K562 (cell line): ENCODE data around the gene LONRF3. TPM values are rescaled to one million over a fixed set of nuclear protein-coding genes. Genes with fewer than 3 reads are reported as not detected.

Experiments
- ATAC-seq: fragments of 200-7000 bp; cut with Tn5 transposase; 3 replicates; pipeline ENCODE4 v1.9.1; 2020; ENCODE audit warnings: moderate library complexity
- BruUV-seq: library from RNA; stranded (reverse); fragments of 400-500 nt; replicated peaks from 2 replicates; lab custom pipeline; 2021; lab: Mats Ljungman, UMichigan
- CTCF ChIA-PET: fragments of 300-600 bp; formaldehyde crosslinking; extraction: SDS; loops from one replicate; lab custom pipeline; 2021; ENCODE audit warnings: low intra/inter-chr PET ratio; lab: Yijun Ruan, JAX
- POLR2A ChIA-PET: fragments of 300-600, 350-650 bp; sonication (Branson Sonifier 250); formaldehyde crosslinking; extraction: SDS; loops from one replicate; lab custom pipeline; 2021; ENCODE audit warnings: antibody characterized with exemption, inconsistent platforms; lab: Yijun Ruan, JAX
- DNase-seq, 4 experiments: peaks; one replicate each; pipeline versions ENCODE4 v3.0.0 to v3.0.0-alpha.2; 2011 to 2018; ENCODE audit warnings: low spot score in 3 of 4, mixed read lengths in 3 of 4; ENCODE audit errors: extremely low read depth in 1 of 4
- FAIRE-seq: peaks from 2 replicates; lab custom pipeline; 2011; peaks lifted over from hg19 to GRCh38; lab: Jason Lieb, UNC
- H2AFZ ChIP-seq: 2 replicates; pipeline ENCODE4 v1.6.0; 2011; ENCODE audit warnings: low read depth, low read length, control low read depth, inconsistent platforms
- H3K27ac ChIP-seq: fragments of 200-600 bp; 3 replicates; pipeline ENCODE4 v1.8.0; 2011; ENCODE audit warnings: low read depth, mild to moderate bottlenecking, control low read depth, inconsistent platforms, low read length, moderate library complexity, mixed read lengths; ENCODE audit errors: extremely low read depth
- H3K27me3 ChIP-seq, 2 experiments: fragments of 300-600 bp in 1 of 2; 2 replicates in 1 of 2; 3 replicates in 1 of 2; pipeline versions ENCODE4 v1.6.0 to v1.8.0; 2011; ENCODE audit warnings: inconsistent platforms in 2 of 2, low read length in 2 of 2, mild to moderate bottlenecking in 1 of 2, mixed read lengths in 1 of 2, moderate library complexity in 1 of 2; ENCODE audit not compliant: control insufficient read depth in 2 of 2, insufficient read depth in 2 of 2
- H3K36me3 ChIP-seq: fragments of 300-600 bp; 3 replicates; pipeline ENCODE4 v1.8.0; 2011; ENCODE audit warnings: mild to moderate bottlenecking, low read length, inconsistent platforms; ENCODE audit not compliant: control insufficient read depth, insufficient read depth
- H3K4me1 ChIP-seq, 2 experiments: fragments of 200-600 bp in 1 of 2; replicated peaks in 1 of 2; 2 replicates in 1 of 2; 3 replicates in 1 of 2; pipeline versions ENCODE4 v1.5.1 to v1.8.0; 2011; ENCODE audit warnings: inconsistent platforms in 2 of 2, low read length in 2 of 2, mild to moderate bottlenecking in 1 of 2, mixed read lengths in 1 of 2, moderate library complexity in 1 of 2; ENCODE audit not compliant: control insufficient read depth in 2 of 2, insufficient read depth in 2 of 2
- H3K4me2 ChIP-seq: 2 replicates; pipeline ENCODE4 v1.6.1; 2011; ENCODE audit warnings: low read length, control low read depth, inconsistent platforms, mixed read lengths; ENCODE audit not compliant: insufficient read depth
- H3K4me3 ChIP-seq: fragments of 200-600 bp; sonication (generic), shearing (Covaris generic); 2 replicates; pipeline ENCODE4 v1.5.1; 2016; ENCODE audit warnings: control low read depth, inconsistent platforms
- H3K79me2 ChIP-seq: fragments of 200-600 bp; 3 replicates; pipeline ENCODE4 v1.8.0; 2011; ENCODE audit warnings: low read length, inconsistent platforms; ENCODE audit not compliant: control insufficient read depth, insufficient read depth
- H3K9ac ChIP-seq, 2 experiments: 2 replicates each; pipeline versions ENCODE4 v1.6.0 to v1.6.1; 2011; ENCODE audit warnings: low read depth in 2 of 2, low read length in 2 of 2, control low read depth in 1 of 2, inconsistent platforms in 1 of 2, mild to moderate bottlenecking in 1 of 2, mixed read lengths in 1 of 2; ENCODE audit not compliant: insufficient read depth in 1 of 2
- H3K9me1 ChIP-seq: one replicate; pipeline ENCODE4 v1.6.0; 2011; ENCODE audit warnings: inconsistent platforms, mild to moderate bottlenecking, low read length, moderate library complexity; ENCODE audit not compliant: control insufficient read depth, insufficient read depth
- H3K9me3 ChIP-seq: replicated peaks from 2 replicates; pipeline ENCODE4 v1.5.1; 2011; ENCODE audit warnings: low read depth, low read length, inconsistent platforms; ENCODE audit not compliant: control insufficient read depth, insufficient read depth
- H4K20me1 ChIP-seq: replicated peaks from 2 replicates; pipeline ENCODE4 v1.6.1; 2011; ENCODE audit warnings: low read length, inconsistent platforms, mixed read lengths; ENCODE audit not compliant: control insufficient read depth, insufficient read depth
- ARHGAP35 ChIP-seq: fragments of 450-650 bp; IDR thresholded peaks from 2 replicates; pipeline ENCODE4 v1.6.1; 2018; ENCODE audit not compliant: partially characterized antibody
- ARID1B ChIP-seq: fragments of 450-650 bp; IDR thresholded peaks from 2 replicates; pipeline ENCODE4 v1.6.1; 2016; ENCODE audit warnings: antibody characterized with exemption, mild to moderate bottlenecking, inconsistent platforms
- CCAR2 ChIP-seq: fragments of 200-400 bp; formaldehyde crosslinking; IDR thresholded peaks from 2 replicates; pipeline ENCODE4 v1.6.1; 2017; ENCODE audit warnings: mild to moderate bottlenecking, low read depth, low read length
- HDAC3 ChIP-seq: fragments of 450-650 bp; IDR thresholded peaks from 2 replicates; pipeline ENCODE4 v1.6.1; 2018; ENCODE audit warnings: borderline replicate concordance, mild to moderate bottlenecking, moderate library complexity; ENCODE audit not compliant: partially characterized antibody
- POLR2H ChIP-seq: IDR thresholded peaks from 2 replicates; pipeline ENCODE4 v1.6.1; 2016; ENCODE audit warnings: missing genetic modification characterization, low read depth, mild to moderate bottlenecking, control low read depth, missing compliant biosample characterization, moderate library complexity
- PTBP1 ChIP-seq: fragments of 200-400 bp; formaldehyde crosslinking; IDR thresholded peaks from 2 replicates; pipeline ENCODE4 v1.6.1; 2017; ENCODE audit warnings: low read depth, low read length
- TAF7 ChIP-seq: fragments of 450-650 bp; IDR thresholded peaks from 2 replicates; pipeline ENCODE4 v1.6.1; 2016; ENCODE audit warnings: missing genetic modification characterization, missing compliant biosample characterization
- TCFL5 ChIP-seq: fragments of 250-450 bp; sonication (Bioruptor Pico); conservative IDR thresholded peaks from 2 replicates; pipeline ENCODE4 v1.6.1; 2021; ENCODE audit warnings: mild to moderate bottlenecking, moderate library complexity, matching md5 sums
- XRCC3 ChIP-seq: fragments of 450-650 bp; IDR thresholded peaks from 2 replicates; pipeline ENCODE4 v1.6.1; 2017; ENCODE audit warnings: mild to moderate bottlenecking, moderate library complexity
- ZC3H4 ChIP-seq: sonication (generic); formaldehyde crosslinking; IDR thresholded peaks from 2 replicates; pipeline ENCODE4 v1.9.0; 2021; ENCODE audit warnings: missing genetic modification reagents, borderline replicate concordance
- ZFP30 ChIP-seq: fragments of 250-450 bp; sonication (Bioruptor Pico); IDR thresholded peaks from 2 replicates; pipeline ENCODE4 v1.8.0; 2022; ENCODE audit warnings: moderate library complexity, mild to moderate bottlenecking, inconsistent platforms, borderline replicate concordance
- ZNF140 ChIP-seq: fragments of 250-450 bp; sonication (Bioruptor Pico); IDR thresholded peaks from 2 replicates; pipeline ENCODE4 v1.8.0; 2021; ENCODE audit warnings: moderate library complexity, mild to moderate bottlenecking, inconsistent platforms
- ZNF24 ChIP-seq: fragments of 450-650 bp; IDR thresholded peaks from 2 replicates; pipeline ENCODE4 v1.6.1; 2016
- ZNF586 ChIP-seq: fragments of 450-650 bp; formaldehyde crosslinking; conservative IDR thresholded peaks from 2 replicates; pipeline ENCODE4 v1.4.0; 2020; ENCODE audit warnings: mild to moderate bottlenecking, moderate library complexity
- ZNF75A ChIP-seq: fragments of 450-650 bp; formaldehyde crosslinking; IDR thresholded peaks from 2 replicates; pipeline ENCODE4 v1.4.0; 2020; ENCODE audit warnings: mild to moderate bottlenecking
- WGBS: fragments of 100-300 bp; shearing (Covaris generic); methylation state at CpG from one replicate; pipeline ENCODE4 v1.1.6; 2016; ENCODE audit warnings: low coverage, mixed read lengths; ENCODE audit not compliant: insufficient coverage; ENCODE audit errors: missing lambda C conversion rate; 5-methylcytosine and 5-hydroxymethylcytosine counted together
- in situ Hi-C: fragments of 300-500 bp; cut with MboI; formaldehyde crosslinking; loops from 4 replicates; pipeline ENCODE4 v1.15.0; 2018; ENCODE audit warnings: inconsistent platforms, mixed read lengths
- intact Hi-C: fragments of 100-400 bp; cut with micrococcal nuclease; formaldehyde crosslinking; loops from 2 replicates; pipeline ENCODE4 v1.14.2; 2022
- polyA plus RNA-seq, 8 experiments: library from polyadenylated mRNA; depleted of rRNA in 4 of 8; stranded (reverse) in 5 of 8; unstranded in 3 of 8; fragments of >200 nt; fragmentation: Nextera tagmentation in 2 of 8; fragmentation: Illumina TruSeq in 1 of 8; extraction: Ambion mirVana in 2 of 8; extraction: Trizol in 1 of 8; gene quantifications; 2 replicates each; pipeline versions ENCODE4 v1.2.1 to v1.2.3, GENCODE V29; 2011 to 2014; ENCODE audit warnings: inconsistent platforms in 1 of 8, missing spikeins in 1 of 8
- total RNA-seq, 7 experiments: library from RNA; depleted of rRNA in 6 of 7; stranded (reverse); fragments of >200 nt in 6 of 7; fragmentation: Illumina TruSeq in 2 of 7; extraction: Trizol in 2 of 7; gene quantifications; 2 replicates each; pipeline versions ENCODE4 v1.2.1 to v1.2.3, GENCODE V29; 2011 to 2021; ENCODE audit warnings: low replicate concordance in 1 of 7

LONRF3 gene
- total and polyA plus RNA-seq, 9 of the 15 experiments (the other 6 are each of a cell fraction or from before 2014, with no cell fraction given), result 1.3 to 22.0 (median 8.7) TPM

DNA sequence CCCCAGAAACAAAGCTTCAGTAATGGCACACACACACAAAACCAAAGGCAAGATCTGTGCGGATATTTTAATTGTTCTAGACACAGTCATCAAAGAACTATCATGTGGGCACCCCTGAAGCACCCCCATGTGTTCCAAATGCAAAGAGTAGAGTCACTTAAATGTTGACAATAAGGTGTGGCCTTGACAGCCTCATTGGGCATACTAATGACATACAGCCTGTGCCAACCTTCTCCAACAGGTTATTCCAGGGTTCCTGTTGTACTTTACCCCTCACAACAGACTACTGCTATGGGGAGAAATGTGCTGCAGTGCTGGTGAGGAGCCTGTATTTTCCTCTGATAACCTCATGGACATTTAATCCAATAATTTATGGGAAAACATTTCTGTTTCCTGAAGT, 68.6 kb downstream of the LONRF3 start:
- Histone ChIP-seq H3K4me2 (no peak overlapping the region), H2AFZ (no peak overlapping the region), H3K9me1 (no peaks in the 10 kb centered on the region), H3K4me1 (peaks cover 0 to 8% of the 10 kb centered on the region in 2 experiments; a peak in 2 of 5 replicates), H3K27me3 (no peaks in the 10 kb centered on the region), H3K9ac (no peak overlapping the region), H3K27ac (no peak overlapping the region), H3K79me2 (no peaks in the 10 kb centered on the region), H3K4me3 (no peak overlapping the region), H3K9me3 (no peaks in the 10 kb centered on the region), H3K36me3 (no peaks in the 10 kb centered on the region), H4K20me1 (no peaks in the 10 kb centered on the region)
- ATAC-seq, result no peak
- ChIA-PET CTCF (interaction anchor here (0.6 kb wide), 1 partner anchor 161 kb away, joined by 4 read pairs; no protein-coding TSS in a partner anchor), POLR2A (no interaction called here)
- in situ Hi-C loops (no loop called here), intact Hi-C loops (no loop called here)
- no peak for FAIRE-seq
- WGBS, result 0% methylated on average over 1 of the region's 1 CpG
- DNase-seq, result no peak
- no peak for TF ChIP-seq ZNF586 (CRISPR knock-in tag)
- no peak for TF ChIP-seq TAF7 (tag)
- TF ChIP-seq ARID1B, result no peak
- no peak for TF ChIP-seq ZC3H4 (CRISPR knock-in tag)
- no peak for TF ChIP-seq PTBP1
- no peak for TF ChIP-seq ZFP30 (CRISPR knock-in tag)
- TF ChIP-seq ZNF140, result no peak
- TF ChIP-seq POLR2H (tag), result no peak
- TF ChIP-seq HDAC3, result no peak
- TF ChIP-seq TCFL5, result no peak
- no peak for TF ChIP-seq ZNF24
- TF ChIP-seq ARHGAP35, result no peak
- TF ChIP-seq ZNF75A (CRISPR knock-in tag), result no peak
- no peak for TF ChIP-seq CCAR2
- TF ChIP-seq XRCC3, result no peak
- BruUV-seq, result no TSS peak
